ENCODE measurements around the gene CXCR5. TPM values are rescaled to one million over a fixed set of nuclear protein-coding genes. Genes with fewer than 3 reads are reported as not detected.

The CXCR5 gene
- total RNA-seq, 1 donor from 2014 or later: 0.20 TPM

- ATAC-seq: no peak
Measured at GRCh38 chr11:118899296-118899688, 15.6 kb downstream of the CXCR5 start.

- ATAC-seq: no peak
Measured at GRCh38 chr11:118899706-118900360, 16.1 kb downstream of the CXCR5 start.

DNA sequence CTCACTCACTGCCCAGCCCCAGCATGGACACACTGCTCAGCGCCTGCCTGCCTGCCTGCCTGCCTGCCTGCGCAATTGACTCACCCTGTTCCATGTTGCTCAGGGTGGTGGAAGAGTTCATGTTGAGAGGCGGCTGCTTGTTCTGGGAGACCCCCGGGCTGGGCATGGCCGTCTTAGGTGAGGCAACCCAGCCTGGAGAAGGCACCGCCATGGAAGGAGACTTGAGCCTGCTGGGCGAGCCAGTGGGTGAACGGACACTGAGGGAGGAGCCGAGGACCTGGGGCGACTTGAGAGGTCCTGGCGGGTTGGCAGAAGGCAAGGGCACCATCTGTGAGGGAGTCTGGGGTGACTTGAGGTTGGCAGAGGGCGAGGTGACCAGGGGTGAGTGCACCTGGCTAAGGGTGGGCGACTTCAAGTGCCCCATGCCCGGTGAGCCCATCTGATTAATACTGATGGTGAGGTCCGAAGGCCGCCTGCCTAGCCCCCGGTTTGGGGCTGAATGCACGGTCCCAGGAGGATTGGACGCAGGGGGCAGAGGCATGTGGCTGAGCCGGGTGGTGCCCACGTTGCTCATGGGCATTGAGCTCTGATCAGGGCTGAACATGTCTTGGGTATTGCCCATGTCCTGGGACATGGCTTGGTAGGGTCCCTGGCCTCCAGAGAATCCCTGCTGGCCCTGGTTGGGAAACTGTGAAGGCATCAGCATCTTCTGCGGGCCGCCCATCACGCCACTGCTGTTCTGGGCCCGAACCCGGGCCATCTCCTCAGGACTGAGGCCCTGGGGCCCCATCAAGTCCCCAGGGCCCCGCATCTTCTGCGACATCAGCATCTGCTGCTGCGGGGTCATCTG lies 17.1 kb downstream of the CXCR5 start:
- no peak for ATAC-seq

GRCh38 chr11:118901494-118902335 lies 18.0 kb downstream of the CXCR5 start:
- no peak for ATAC-seq

DNA sequence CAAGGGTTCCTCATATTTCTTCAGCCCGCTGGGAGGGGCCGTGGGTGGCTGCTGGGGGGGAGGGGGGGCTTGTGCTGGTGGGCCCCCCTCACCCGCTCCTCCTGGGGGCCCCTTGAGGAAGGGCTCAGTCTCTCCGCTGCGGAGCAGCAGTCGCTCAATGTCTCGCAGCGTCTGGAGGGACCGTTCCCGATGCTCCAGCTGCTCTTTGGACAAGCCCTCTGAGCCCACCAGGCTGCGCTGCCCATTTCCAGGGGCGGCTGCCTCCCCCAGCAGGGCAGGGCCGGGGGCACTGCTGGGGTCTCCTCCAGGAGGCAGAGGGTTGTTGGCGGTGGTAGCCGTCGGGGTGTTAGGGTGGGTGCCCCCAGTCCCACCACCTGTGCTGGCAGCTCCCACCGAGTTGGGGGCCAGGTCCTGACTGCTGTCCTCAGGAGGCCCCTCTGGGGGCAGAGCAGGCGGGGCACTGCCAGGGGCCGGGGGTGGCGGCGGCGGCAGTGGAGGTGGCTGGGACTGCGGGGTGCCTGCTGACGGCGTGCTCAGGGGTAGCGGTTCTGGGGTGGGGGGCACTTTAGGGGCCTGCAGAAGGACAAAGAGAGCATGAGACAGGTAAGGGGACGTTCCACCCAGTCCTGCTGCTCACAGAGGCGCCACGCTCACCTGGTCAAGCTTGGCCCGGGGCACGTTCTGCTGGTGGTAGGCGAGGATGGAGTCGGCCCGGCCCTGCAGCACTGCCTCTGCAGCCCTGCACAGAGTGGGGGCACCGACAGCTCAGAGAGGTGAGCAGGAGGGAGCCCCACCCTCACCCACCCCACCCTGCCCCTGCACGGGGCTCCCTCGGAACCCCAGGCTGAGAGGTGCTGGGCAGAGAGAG lies 18.9 kb downstream of the CXCR5 start:
- no peak for ATAC-seq

DNA sequence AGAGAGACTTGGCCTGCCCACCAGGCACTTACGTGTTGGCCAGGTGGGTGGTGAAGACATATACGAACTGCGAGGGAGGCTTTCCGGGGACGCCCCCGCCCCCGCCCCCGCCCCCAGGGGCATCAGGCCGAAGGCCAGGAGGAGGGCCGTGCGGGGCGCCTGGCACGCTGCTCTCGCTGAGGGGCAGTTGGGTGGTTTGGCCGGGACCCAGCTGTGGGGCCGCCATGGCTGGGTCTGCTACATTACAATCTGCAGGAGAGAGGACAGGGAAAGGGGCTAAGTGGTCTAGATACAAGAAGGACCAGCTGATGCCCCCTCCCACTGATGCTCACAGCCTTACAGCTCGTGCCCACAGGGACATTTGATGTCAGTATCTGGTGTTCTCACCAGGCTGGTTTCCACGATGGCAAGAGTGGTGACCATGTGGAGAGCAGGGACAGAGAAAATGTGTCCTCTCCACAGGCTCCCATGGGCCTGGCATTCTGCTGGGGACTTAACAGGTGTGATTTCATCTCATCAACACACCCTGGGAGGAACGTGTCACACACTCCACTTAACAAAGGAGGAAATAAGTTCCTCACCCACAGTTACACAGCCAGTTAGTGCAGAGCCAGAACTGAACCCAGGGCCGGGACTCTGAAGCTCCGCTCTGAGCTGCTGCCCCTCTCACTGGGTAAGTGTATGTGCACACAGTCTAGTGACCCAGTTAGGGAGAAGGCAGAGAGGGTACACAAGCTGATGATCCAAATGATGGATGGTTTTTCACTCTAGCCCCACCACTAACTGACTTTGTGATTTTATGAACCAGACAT lies 19.7 kb downstream of the CXCR5 start:
- no peak for ATAC-seq

- peak; percentile 76 for ATAC-seq
Measured at GRCh38 chr11:118907051-118908042, 23.7 kb downstream of the CXCR5 start.

GRCh38 chr11:118908264-118908663 lies 24.6 kb downstream of the CXCR5 start:
- ATAC-seq: no peak

DNA sequence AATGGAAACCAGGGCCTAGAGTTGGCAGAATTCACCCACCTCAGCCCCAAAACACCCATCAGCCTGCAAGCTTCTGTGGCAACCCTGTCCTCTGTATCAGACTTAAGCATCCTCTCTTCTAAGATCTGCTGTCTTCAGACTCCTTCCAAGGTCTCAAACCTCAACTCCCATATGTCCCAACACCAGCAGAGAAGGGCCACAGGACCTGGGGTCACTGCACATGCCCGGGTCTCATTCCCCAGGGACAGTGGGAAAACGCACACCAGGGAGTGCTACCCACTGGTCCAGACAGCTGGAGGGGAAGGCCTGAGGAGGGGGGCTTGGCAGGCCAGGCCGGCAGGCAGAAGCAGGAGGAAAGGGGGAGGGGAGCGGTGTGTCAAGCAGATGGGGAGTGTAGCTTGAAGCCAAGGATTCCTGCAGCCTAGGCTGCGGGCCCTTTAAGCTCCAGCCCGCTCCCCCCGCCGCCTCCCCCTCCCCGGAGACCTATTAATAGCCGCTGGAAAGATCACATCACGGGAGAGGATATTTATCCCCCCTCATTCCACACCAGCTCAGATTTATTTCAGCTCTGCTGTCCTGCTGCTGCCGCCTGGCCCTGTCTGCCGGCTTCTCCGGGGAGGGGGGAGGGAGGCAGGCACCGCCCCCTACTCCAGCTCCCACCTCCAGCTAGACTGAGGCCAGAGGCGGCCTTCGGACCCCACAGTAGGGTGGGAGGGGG lies 25.4 kb downstream of the CXCR5 start:
- ATAC-seq: no peak

DNA sequence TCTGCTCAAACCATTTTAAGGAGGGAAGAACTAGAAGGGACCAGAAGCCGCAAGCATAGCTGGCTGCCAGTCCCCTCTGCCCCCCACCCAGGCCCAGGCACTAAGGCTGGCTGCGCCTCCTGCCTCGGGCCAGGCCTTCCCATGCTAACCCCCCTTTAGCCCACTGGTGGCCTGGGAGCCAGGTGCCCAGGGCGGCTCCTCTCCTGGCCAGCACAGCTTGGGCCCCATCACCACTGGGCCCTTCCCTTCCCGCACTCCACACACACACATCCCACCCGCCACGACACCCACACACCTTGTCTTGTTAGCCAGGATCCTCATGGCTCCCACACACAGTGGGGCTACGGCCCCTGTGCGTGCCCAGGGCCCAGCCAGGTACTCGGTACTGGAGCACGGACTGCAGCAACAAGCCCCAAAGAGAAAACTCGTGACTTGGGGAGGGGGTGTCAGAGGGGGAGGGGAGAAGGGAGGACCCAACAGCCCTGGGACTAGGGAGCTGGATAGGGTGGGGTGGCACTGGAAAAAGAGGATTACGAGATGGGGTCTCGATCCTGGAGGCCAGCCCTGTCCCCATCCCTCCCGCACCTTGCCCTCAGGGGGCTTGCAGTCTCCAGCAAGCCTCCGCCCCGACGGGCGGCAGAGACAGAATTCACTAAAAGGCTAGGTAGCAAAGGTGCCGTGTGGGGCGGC lies 26.1 kb downstream of the CXCR5 start:
- ATAC-seq: no peak

DNA sequence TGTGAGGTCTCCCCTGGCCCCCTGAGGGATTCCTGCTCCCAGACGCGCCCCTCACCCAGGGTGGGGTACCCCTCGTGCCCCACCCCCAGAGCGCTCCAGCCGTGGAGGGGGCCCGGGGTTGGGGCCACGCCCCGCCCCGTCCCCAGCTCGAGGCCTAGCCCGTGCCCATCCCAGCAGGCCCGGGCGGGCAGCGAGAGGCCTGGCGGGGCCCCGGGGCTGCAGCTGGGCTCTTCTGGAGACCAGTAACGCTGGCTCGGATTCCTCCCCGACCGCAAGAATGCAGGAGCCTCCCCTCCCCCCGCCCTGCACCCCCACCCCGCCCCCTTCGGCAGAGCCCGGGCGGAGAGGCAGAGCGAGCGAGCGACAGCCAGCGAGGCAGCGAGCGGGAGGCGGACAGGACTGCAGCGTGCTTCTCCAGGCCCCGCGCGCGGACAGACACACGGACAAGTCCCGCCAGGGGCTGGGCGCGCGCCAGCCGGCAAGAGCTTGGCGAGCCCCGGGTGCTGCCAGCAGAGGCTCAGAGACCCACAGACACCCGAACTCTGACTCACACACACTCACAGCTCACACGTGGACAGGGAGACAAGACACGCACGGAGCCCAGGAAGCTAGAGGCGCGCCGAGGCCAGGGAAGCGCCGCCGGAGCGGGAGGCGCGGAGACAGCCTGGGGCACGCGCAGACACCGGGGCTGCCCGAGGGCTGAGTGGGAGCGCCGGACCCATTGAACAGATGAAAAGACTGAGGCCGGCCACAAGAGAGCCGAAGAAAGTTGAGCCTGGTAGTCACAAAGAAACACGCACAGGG lies 26.8 kb downstream of the CXCR5 start:
- ATAC-seq: peak; percentile 48

DNA sequence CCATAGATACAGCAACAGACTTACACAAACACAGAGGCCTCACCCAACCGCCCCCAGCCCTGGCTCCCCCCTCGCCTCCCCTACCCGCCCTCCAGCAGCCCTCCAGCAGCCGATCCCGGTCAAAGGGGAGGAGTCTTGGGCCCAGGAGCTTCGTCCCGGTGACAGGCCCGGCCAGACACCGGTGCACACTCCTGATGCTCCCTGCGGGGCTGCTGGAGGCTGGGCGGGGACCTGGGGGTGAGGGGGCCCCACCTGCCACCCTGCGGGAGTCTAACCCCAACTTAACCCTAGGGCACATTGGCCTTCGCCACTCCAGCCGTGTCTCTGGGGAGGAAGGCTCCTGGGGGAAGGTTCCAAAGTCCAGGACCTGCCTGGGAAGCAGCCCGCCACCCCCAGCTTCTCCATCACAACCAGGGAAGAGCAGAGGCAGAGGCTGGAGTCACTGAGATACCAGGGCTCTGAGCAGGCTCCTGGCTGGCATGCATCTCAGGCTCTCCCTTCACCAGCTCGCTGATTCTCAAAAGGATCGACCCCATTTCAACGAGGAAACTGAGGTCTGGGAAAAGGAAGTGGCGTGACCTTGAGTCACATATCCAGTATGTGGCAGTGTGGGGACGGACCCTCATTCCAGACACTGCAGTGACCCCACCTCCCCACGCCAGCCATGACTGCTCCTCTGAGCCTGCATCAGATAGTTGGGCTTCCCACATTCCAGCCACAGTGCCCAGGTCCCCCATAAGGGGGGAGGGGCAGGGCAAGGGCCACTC lies 27.6 kb downstream of the CXCR5 start:
- no peak for ATAC-seq

GRCh38 chr11:118911880-118912741 lies 28.4 kb downstream of the CXCR5 start:
- ATAC-seq: peak; percentile 75

DNA sequence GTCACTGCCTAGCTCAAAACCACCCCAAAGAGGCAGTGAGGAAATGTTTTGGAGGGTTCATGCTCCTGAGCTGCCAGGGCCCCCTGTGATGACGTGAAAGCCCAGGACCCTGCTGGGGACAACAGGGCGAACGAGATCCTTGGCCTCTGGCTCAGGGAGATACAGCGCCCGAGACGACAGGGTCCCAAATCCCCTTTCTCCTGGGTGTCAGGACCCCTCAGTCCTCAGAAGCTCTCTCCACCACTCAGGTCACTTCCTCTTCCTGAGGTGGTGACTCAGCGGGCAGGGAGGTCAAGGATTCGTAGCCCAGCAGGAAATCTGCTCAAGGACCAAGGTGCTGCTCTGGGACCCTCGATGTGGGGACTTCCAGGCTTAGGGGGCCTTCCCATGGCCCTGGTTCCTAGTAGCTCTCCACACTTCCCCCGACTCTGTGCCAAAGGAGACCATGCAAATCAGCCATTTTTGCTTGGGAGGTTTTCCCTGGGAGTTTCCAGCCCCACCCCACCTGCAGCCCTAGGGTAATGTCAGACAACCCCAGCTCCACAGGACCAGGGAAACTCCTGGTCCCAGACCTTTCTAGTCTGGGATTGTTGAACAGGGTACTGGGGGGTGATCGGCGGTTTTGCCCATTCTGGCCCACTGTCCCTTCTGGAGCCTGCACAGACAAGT lies 29.2 kb downstream of the CXCR5 start:
- ATAC-seq: no peak

DNA sequence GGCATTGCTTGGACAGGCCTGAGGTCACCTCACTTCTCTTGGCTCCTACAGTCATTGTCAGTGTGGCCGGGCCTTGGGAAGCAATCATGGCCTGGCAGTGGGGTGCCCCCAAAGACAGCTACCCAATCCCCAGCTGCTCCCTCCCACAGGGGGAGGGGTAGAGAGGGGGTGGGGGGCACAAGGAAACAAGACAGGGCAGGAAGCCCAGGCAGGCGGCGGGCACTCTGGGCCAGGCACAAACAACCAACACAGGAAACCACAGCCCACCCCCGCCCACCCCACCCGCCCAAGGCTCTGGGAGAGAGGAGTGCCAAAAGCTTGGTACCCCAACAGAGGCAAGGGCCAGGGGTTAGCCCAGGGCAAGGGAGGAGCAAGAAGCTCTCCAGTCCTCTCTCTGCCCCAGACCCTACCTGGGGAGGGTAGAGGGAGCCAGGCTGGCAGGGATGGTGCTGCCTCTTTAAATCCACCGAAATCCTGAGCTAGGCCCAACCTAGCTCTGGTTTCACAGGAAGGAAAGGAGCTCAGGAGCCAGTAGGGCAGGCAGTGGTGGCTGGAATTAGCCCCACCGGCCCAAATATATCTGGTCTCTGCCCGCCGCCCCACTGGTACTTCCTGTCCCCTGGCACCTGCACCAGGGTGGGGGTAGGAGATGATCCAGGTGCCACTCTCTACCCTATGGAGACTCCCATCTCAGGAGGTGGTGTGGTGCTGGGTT lies 29.9 kb downstream of the CXCR5 start:
- no peak for ATAC-seq

Data from esophagus mucosa (tissue), 1 donor.